Thyroid gland (tissue), 4 donors: ENCODE results near the gene ZNF597. TPM values are rescaled to one million over a fixed set of nuclear protein-coding genes. Genes with fewer than 3 reads are reported as not detected.

Experiments
- DNase-seq, 2 donors: peaks; one replicate each; pipeline ENCODE4 v3.0.0-alpha.2; 2019
- H3K27ac ChIP-seq, 3 donors: fragments of 200-600 bp; sonication (generic); 1 replicate in 2 of 3; 2 replicates in 1 of 3; pipeline ENCODE4 v1.5.1; 2016 to 2019; ENCODE audit warnings: mild to moderate bottlenecking in 1 of 3, moderate library complexity in 1 of 3
- H3K27me3 ChIP-seq: fragments of 200-600 bp; sonication (generic); one replicate; pipeline ENCODE4 v1.5.1; 2019
- H3K36me3 ChIP-seq, 2 donors: fragments of 200-600 bp; sonication (generic); one replicate each; pipeline ENCODE4 v1.5.1; 2016 to 2019
- H3K4me1 ChIP-seq, 2 donors: fragments of 200-600 bp; sonication (generic); one replicate each; pipeline ENCODE4 v1.5.1; 2017 to 2019
- H3K4me3 ChIP-seq, 3 donors: fragments of 200-600 bp; sonication (generic); replicated peaks in 1 of 3; 1 replicate in 2 of 3; 2 replicates in 1 of 3; pipeline ENCODE4 v1.5.1; 2016; ENCODE audit warnings: mild to moderate bottlenecking in 1 of 3
- H3K9me3 ChIP-seq: fragments of 200-600 bp; sonication (generic); one replicate; pipeline ENCODE4 v1.5.1; 2017
- POLR2A ChIP-seq, 2 donors: fragments of 450-650 bp; IDR thresholded peaks; one replicate each; pipeline ENCODE4 v1.6.1; 2017; ENCODE audit warnings: antibody characterized with exemption in 2 of 2, mild to moderate bottlenecking in 2 of 2, moderate library complexity in 1 of 2
- WGBS, 2 donors: methylation state at CpG; one replicate each; pipeline ENCODE4 v1.1.5; 2017; 5-methylcytosine and 5-hydroxymethylcytosine counted together
- intact Hi-C: fragments of 100-400 bp; cut with DNase I; formaldehyde crosslinking; loops from one replicate; pipeline ENCODE4 v1.15.1; 2023
- total RNA-seq, 4 donors: library from RNA; depleted of rRNA; stranded (reverse); fragments of >200 nt; gene quantifications; one replicate each; pipeline ENCODE4 v1.2.3, GENCODE V29; 2016
- TF ChIP-seq, protein P1 (sequence below), 6 experiments: fragments of 200-600 bp in 3 of 6; fragments of 450-650 bp in 3 of 6; sonication (generic) in 3 of 6; IDR thresholded peaks; one replicate each; pipeline ENCODE4 v1.5.1; 2016 to 2019; ENCODE audit warnings: antibody characterized with exemption in 6 of 6, mild to moderate bottlenecking in 2 of 6, inconsistent platforms in 1 of 6, moderate library complexity in 1 of 6

Gene ZNF597
- total RNA-seq, 4 donors from 2014 or later: 2.7 to 6.8 (median 4.3) TPM

DNA sequence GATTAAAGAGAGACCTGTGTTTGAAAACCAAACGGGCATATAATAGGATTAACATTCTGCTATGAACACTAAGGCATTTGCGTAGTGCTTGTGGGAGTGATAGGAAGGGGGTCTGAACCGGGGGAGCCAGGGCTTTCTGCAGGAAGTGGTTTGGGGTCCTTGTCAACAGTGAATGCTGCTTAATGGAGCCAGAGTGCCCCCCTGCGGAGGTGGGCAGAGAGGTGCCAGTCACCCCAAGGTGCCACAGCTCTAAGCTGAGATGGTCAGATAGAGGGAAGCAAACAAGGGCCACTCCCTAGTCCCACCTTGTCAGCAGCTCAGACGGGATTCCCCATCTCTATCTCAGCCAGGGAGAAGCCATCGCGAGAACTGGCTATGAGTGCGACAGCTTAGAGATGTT lies 17.8 kb upstream of the ZNF597 start:
- Histone ChIP-seq H3K4me1 (peaks cover 27 to 38% of the 10 kb centered on the region in 2 donors), H3K4me3 (no peak overlapping the region), H3K9me3 (no peaks in the 10 kb centered on the region), H3K27me3 (no peaks in the 10 kb centered on the region), H3K27ac (no peak overlapping the region), H3K36me3 (peaks cover 0 to under 1% of the 10 kb centered on the region in 2 donors)
- intact Hi-C loops: no loop called here
- no peak for TF ChIP-seq POLR2A (IDR thresholded peaks at IDR 0.05)
- TF ChIP-seq, protein P1, sequence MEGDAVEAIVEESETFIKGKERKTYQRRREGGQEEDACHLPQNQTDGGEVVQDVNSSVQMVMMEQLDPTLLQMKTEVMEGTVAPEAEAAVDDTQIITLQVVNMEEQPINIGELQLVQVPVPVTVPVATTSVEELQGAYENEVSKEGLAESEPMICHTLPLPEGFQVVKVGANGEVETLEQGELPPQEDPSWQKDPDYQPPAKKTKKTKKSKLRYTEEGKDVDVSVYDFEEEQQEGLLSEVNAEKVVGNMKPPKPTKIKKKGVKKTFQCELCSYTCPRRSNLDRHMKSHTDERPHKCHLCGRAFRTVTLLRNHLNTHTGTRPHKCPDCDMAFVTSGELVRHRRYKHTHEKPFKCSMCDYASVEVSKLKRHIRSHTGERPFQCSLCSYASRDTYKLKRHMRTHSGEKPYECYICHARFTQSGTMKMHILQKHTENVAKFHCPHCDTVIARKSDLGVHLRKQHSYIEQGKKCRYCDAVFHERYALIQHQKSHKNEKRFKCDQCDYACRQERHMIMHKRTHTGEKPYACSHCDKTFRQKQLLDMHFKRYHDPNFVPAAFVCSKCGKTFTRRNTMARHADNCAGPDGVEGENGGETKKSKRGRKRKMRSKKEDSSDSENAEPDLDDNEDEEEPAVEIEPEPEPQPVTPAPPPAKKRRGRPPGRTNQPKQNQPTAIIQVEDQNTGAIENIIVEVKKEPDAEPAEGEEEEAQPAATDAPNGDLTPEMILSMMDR (IDR thresholded peaks at IDR 0.05): no peak
- WGBS, 2 donors: 71 to 80% methylated on average over 8 of the region's 8 CpGs
- peak in 1 of 2 donors; percentile 0 for DNase-seq

DNA sequence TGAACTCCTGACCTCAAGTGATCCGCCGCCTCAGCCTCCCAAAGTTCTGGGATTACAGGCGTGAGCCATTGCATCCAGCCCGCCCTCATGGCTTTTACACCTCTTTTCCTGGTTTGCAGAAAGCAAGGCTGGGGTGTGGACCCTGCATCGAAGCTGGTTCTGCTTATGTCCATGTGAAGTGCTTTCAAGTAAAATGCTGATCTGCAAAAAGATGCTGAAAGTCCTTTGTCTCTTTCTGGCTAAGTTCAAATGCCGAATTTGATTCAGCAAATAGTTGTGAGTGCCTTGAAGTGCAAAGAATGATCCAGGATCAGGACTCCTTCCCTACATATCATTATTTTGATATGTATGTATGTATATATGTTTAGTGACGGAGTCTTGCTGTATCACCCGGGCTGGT lies 17.3 kb upstream of the ZNF597 start:
- Histone ChIP-seq H3K27ac (no peak overlapping the region), H3K4me1 (peaks cover 29 to 39% of the 10 kb centered on the region in 2 donors)
- intact Hi-C loops: no loop called here

DNA sequence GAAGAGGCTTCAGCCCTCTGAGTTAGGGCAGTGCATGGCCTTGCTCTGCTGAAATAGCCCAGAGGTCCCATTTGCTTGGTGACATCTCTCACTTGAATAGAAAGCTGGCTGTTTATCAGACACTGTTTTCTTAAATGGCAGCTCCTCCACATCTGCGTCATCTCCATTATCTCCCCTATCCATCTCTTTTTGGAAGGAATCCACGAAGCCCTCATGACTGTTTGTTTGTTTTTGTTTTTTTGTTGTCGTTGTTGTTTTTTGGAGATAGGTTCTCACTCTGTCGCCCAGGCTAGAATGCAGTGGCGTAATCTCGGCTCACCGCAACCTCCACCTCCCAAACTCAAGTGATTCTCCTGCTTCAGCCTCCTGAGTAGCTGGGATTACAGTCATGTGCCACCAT lies 16.8 kb upstream of the ZNF597 start:
- no peak for DNase-seq
- WGBS, 2 donors: 83 to 88% methylated on average over 7 of the region's 7 CpGs
- no peak for TF ChIP-seq POLR2A (IDR thresholded peaks at IDR 0.05)
- TF ChIP-seq, protein P1 (IDR thresholded peaks at IDR 0.05): no peak
- H3K9me3 ChIP-seq: no peaks in the 10 kb centered on the region
- intact Hi-C loops: no loop called here
- H3K4me3 ChIP-seq: no peak overlapping the region
- peaks cover 29 to 39% of the 10 kb centered on the region in 2 donors for H3K4me1 ChIP-seq
- H3K36me3 ChIP-seq: no peaks in the 10 kb centered on the region
- no peaks in the 10 kb centered on the region for H3K27me3 ChIP-seq
- H3K27ac ChIP-seq: no peak overlapping the region

More for the DNA sequence above, 17.3 kb upstream of the ZNF597 start:
- no peaks in the 10 kb centered on the region for H3K36me3 ChIP-seq
- H3K27me3 ChIP-seq: no peaks in the 10 kb centered on the region
- H3K4me3 ChIP-seq: no peak overlapping the region
- no peaks in the 10 kb centered on the region for H3K9me3 ChIP-seq
- peak in 1 of 2 donors; percentile 0 for DNase-seq
- TF ChIP-seq POLR2A (IDR thresholded peaks at IDR 0.05): no peak
- TF ChIP-seq, protein P1 (IDR thresholded peaks at IDR 0.05): no peak
- WGBS, 2 donors: 89 to 90% methylated on average over 8 of the region's 8 CpGs

DNA sequence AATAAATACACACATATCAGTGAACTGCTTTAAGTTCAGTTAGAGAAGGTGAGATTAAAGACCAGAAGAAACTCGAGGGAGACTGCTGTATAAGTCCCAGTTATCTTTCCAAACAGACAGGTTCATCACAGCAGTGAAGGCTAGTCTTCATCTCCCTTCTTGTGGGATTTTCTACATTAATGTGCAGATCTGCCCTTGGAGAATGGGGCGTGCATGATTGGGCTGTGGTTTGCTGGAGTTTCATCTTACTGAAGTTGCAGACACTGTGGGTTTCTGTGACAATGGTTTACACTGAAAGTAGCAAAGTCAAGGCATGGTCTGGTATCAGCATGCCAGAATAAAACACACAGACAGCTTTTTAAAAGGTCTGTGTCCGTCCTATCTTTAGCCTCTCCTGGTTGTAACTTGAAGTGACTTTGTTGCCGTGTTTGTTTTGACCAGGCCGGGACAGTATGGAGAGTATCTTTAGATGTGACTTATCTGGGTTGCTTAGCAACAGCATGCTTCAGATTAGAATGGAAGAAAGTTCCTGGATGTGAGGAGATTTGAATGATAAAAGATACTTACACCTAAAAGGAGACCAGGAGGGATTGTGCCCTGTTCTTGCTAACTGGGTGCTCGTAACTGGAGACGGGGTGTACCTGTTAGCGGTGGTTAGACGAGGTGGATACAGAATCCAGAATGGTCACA lies 16.2 kb upstream of the ZNF597 start:
- intact Hi-C loops: no loop called here
- Histone ChIP-seq H3K9me3 (no peaks in the 10 kb centered on the region), H3K27ac (peak overlapping the region in 2 of 3 donors; percentile 87 to 91), H3K4me3 (no peak overlapping the region), H3K36me3 (no peaks in the 10 kb centered on the region), H3K4me1 (peaks cover 29 to 39% of the 10 kb centered on the region in 2 donors), H3K27me3 (no peaks in the 10 kb centered on the region)
- WGBS, 2 donors: 59 to 66% methylated on average over 9 of the region's 9 CpGs
- no peak for DNase-seq
- TF ChIP-seq POLR2A (IDR thresholded peaks at IDR 0.05): no peak
- TF ChIP-seq, protein P1 (IDR thresholded peaks at IDR 0.05): no peak

DNA sequence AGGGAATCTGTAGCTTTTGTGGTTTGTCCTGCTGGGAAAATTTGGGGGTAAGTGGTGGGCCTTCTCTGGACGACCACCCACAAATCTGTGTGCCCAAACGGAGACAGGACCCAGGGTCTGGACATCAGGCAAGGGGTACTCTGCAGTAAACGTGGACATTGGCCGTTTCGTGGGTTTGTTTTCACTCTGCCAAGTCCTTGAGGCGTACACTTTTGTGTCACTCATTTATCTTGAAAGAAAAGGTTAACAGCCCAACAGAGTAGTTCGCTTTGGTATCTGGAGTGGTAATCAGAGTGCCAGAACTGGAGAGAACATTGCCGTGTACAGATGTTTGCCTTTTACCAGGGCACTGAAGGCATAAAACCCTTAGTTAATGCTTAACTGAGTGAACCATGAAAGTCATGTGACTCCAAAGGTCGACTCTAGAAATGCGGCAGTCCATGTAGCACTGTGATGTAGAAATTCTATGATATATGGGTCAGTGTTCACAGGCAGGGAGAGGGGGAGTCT lies 15.6 kb upstream of the ZNF597 start:
- Histone ChIP-seq H3K4me1 (peaks cover 29 to 39% of the 10 kb centered on the region in 2 donors), H3K36me3 (no peaks in the 10 kb centered on the region), H3K27me3 (no peaks in the 10 kb centered on the region), H3K27ac (peak overlapping the region; percentile 87 to 98 (median 91)), H3K4me3 (peak overlapping the region; percentile 11 to 80 (median 53)), H3K9me3 (no peaks in the 10 kb centered on the region)
- intact Hi-C loops: no loop called here
- TF ChIP-seq, protein P1 (IDR thresholded peaks at IDR 0.05): no peak
- TF ChIP-seq POLR2A (IDR thresholded peaks at IDR 0.05): peak in 1 of 2 donors; percentile 24
- peak; percentile 25 to 30 for DNase-seq
- WGBS, 2 donors: 3 to 4% methylated on average over 10 of the region's 10 CpGs
